ENCODE results near the gene EXTL1.

GRCh38 chr1:26038477-26038876 is 16.9 kb downstream of the EXTL1 start:
- TF ChIP-seq, protein P1, sequence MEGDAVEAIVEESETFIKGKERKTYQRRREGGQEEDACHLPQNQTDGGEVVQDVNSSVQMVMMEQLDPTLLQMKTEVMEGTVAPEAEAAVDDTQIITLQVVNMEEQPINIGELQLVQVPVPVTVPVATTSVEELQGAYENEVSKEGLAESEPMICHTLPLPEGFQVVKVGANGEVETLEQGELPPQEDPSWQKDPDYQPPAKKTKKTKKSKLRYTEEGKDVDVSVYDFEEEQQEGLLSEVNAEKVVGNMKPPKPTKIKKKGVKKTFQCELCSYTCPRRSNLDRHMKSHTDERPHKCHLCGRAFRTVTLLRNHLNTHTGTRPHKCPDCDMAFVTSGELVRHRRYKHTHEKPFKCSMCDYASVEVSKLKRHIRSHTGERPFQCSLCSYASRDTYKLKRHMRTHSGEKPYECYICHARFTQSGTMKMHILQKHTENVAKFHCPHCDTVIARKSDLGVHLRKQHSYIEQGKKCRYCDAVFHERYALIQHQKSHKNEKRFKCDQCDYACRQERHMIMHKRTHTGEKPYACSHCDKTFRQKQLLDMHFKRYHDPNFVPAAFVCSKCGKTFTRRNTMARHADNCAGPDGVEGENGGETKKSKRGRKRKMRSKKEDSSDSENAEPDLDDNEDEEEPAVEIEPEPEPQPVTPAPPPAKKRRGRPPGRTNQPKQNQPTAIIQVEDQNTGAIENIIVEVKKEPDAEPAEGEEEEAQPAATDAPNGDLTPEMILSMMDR (IDR thresholded peaks at IDR 0.05), result no peak
- TF ChIP-seq POLR2A (IDR thresholded peaks at IDR 0.05), result no peak
